ENCODE data around the gene ALK.

The ALK gene

DNA sequence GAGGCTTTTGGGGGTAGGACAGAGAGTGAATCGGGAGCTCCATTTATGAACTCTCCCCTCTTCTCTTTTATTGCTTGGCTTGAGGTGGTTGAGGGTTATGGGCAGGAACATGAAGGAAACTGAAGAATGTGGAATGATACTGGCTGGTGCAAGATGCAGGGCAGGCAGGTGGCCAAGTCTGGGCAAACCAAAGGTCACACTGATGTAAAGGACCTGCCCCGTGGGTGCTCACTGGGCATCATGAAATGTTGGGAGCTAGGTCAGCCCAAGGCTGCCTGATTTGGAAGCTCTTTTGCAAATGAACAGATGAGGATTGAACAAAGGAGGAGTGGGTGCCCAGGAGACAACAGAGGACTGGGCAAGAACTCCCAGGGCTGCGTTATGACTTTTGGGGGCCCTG is 477.2 kb downstream of the ALK start:
- H3K4me3 ChIP-seq (ENCODE audit: low read depth, low read length) = no peak overlapping the region
- TF ChIP-seq, protein P1, sequence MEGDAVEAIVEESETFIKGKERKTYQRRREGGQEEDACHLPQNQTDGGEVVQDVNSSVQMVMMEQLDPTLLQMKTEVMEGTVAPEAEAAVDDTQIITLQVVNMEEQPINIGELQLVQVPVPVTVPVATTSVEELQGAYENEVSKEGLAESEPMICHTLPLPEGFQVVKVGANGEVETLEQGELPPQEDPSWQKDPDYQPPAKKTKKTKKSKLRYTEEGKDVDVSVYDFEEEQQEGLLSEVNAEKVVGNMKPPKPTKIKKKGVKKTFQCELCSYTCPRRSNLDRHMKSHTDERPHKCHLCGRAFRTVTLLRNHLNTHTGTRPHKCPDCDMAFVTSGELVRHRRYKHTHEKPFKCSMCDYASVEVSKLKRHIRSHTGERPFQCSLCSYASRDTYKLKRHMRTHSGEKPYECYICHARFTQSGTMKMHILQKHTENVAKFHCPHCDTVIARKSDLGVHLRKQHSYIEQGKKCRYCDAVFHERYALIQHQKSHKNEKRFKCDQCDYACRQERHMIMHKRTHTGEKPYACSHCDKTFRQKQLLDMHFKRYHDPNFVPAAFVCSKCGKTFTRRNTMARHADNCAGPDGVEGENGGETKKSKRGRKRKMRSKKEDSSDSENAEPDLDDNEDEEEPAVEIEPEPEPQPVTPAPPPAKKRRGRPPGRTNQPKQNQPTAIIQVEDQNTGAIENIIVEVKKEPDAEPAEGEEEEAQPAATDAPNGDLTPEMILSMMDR (IDR thresholded peaks at IDR 0.05; ENCODE audit: low read depth, low read length, missing control alignments) = no peak
- in situ Hi-C loops (cut with HindIII; ENCODE audit: low sequenced_read_pairs) = no loop called here
- no peak for DNase-seq (ENCODE audit: low read depth)

DNA sequence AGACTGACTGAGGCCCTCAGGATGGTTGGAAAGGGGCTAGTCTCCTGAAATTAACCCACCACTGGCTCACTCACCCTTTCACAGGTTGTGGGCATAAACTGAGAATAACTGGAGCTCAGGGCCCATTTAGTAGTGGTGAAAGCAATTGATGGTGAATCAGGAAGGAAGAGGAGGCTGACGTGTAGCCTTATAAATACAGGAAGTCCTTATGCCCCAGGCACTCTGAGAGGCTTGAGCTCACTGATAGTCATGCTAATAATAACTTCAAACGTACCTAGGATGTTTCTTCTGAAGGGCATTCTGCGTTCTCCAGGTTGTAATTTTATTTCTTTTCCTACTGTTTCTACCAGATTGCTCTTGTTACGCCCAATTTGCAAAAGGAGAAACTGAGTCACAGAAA is 477.8 kb downstream of the ALK start:
- H3K4me3 ChIP-seq (ENCODE audit: low read depth, low read length) = no peak overlapping the region
- TF ChIP-seq, protein P1 (IDR thresholded peaks at IDR 0.05; ENCODE audit: low read depth, low read length, missing control alignments) = no peak
- in situ Hi-C loops (cut with HindIII; ENCODE audit: low sequenced_read_pairs) = no loop called here
- DNase-seq (ENCODE audit: low read depth) = no peak

GRCh38 chr2:29443151-29443550 is 478.2 kb downstream of the ALK start:
- no peak overlapping the region for H3K4me3 ChIP-seq (ENCODE audit: low read depth, low read length)
- no peak for DNase-seq (ENCODE audit: low read depth)
- TF ChIP-seq, protein P1 (IDR thresholded peaks at IDR 0.05; ENCODE audit: low read depth, low read length, missing control alignments) = no peak
- in situ Hi-C loops (cut with HindIII; ENCODE audit: low sequenced_read_pairs) = no loop called here

DNA sequence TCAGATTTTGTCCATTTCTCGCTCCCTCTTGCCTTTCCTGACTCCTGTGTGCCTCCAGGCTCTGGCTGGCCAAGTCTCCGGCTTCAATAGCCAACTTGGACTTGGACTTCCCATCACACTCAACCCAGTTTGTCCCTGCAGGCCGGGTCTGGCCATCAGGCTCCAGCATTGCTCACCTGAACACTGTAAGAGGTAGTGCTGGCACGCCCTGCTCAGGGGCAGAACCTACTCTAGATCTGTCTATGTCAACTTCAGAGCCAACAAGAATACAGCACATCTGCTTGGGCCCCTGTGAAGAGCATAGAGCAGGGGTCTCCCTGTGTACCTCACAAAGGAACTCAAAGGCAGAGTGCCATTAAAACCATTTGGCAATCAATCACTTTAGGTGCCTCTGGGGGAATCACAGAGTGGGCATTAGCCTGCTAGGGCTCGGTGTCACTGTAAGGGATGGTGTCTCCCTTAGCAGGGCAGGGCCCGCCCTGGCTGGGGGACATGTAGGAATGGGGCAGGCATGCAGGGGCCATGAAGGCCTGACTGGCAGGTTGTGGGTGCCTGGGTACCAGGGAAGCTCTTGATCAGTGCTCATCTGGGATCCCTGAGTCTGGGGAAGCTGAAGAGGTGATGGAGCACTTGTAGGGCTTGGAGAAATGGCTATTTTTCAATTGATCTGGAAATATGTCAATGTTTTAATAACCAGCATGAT is 480.3 kb downstream of the ALK start:
- no peak overlapping the region for H3K4me3 ChIP-seq (ENCODE audit: low read depth, low read length)
- in situ Hi-C loops (cut with HindIII; ENCODE audit: low sequenced_read_pairs) = no loop called here
- TF ChIP-seq, protein P1 (IDR thresholded peaks at IDR 0.05; ENCODE audit: low read depth, low read length, missing control alignments) = no peak
- no peak for DNase-seq (ENCODE audit: low read depth)

- H3K4me3 ChIP-seq (ENCODE audit: low read depth, low read length) = no peak overlapping the region
- no peak for DNase-seq (ENCODE audit: low read depth)
- in situ Hi-C loops (cut with HindIII; ENCODE audit: low sequenced_read_pairs) = no loop called here
- TF ChIP-seq, protein P1 (IDR thresholded peaks at IDR 0.05; ENCODE audit: low read depth, low read length, missing control alignments) = no peak
These were observed 487.5 kb downstream of the ALK start for GRCh38 chr2:29433920-29434319.

DNA sequence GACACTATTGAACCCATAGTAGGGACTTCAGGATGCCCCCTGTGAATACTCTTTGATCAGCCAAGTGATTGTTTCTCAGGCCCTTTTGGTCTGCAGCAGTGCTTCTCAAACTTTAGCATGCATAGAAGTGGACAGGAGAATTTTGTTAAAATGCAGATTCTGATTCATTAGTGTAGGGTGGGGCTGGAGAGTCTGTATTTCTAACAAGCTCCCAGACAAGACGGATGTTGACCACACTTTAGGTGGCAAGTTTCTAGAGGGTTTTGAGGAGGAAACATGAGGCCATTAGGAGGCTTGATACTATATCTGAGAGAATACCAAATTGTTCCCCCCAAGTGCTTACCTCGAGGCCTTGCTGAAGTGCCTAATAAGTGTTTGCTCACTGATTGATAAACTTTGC is 488.3 kb downstream of the ALK start:
- in situ Hi-C loops (cut with HindIII; ENCODE audit: low sequenced_read_pairs) = no loop called here
- DNase-seq (ENCODE audit: low read depth) = no peak
- TF ChIP-seq, protein P1 (IDR thresholded peaks at IDR 0.05; ENCODE audit: low read depth, low read length, missing control alignments) = no peak
- no peak overlapping the region for H3K4me3 ChIP-seq (ENCODE audit: low read depth, low read length)

Data from astrocyte of the cerebellum (primary cell).